Measurements from ENCODE around the gene TBC1D22A.

TBC1D22A gene

GRCh38 chr22:46997311-46997970 lies 235.0 kb downstream of the TBC1D22A start:
- TF ChIP-seq, protein P1, sequence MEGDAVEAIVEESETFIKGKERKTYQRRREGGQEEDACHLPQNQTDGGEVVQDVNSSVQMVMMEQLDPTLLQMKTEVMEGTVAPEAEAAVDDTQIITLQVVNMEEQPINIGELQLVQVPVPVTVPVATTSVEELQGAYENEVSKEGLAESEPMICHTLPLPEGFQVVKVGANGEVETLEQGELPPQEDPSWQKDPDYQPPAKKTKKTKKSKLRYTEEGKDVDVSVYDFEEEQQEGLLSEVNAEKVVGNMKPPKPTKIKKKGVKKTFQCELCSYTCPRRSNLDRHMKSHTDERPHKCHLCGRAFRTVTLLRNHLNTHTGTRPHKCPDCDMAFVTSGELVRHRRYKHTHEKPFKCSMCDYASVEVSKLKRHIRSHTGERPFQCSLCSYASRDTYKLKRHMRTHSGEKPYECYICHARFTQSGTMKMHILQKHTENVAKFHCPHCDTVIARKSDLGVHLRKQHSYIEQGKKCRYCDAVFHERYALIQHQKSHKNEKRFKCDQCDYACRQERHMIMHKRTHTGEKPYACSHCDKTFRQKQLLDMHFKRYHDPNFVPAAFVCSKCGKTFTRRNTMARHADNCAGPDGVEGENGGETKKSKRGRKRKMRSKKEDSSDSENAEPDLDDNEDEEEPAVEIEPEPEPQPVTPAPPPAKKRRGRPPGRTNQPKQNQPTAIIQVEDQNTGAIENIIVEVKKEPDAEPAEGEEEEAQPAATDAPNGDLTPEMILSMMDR (IDR thresholded peaks at IDR 0.05; ENCODE audit: poor library complexity, severe bottlenecking), result no peak
- ATAC-seq (ENCODE audit: low read depth) (no peak), DNase-seq (ENCODE audit: low spot score) (no peak)
- no peaks in the 10 kb centered on the region for H3K36me3 ChIP-seq (ENCODE audit: low read depth)
- no peaks in the 10 kb centered on the region for H3K9me3 ChIP-seq (ENCODE audit: severe bottlenecking)
- no peak overlapping the region for H3K27ac ChIP-seq (ENCODE audit: poor library complexity, severe bottlenecking)
- no peaks in the 10 kb centered on the region for H3K4me1 ChIP-seq (ENCODE audit: insufficient read depth, poor library complexity, severe bottlenecking)
- no peak overlapping the region for H3K4me3 ChIP-seq (ENCODE audit: severe bottlenecking)
- H3K27me3 ChIP-seq (ENCODE audit: insufficient read depth, poor library complexity, severe bottlenecking), result no peaks in the 10 kb centered on the region

DNA sequence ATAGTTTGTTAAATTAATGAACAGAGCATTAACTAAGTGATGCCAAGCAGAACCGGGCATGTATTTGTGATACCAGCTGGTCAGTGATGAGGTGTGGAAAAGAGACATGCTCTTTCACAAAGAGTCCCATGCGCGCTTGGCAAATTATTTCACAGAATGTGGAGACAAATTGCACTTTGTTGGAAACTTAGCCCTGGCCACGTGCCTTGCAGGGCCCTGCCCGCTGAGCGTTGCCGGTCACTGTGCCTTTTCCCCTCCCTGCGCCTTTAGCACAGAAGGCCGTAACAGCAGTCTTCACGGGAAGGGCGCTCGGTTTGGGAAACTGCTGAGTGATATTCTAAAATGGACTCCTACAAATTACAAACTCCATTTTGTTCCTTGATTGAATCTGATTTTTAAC lies 235.9 kb downstream of the TBC1D22A start:
- no peaks in the 10 kb centered on the region for H3K36me3 ChIP-seq (ENCODE audit: low read depth)
- TF ChIP-seq, protein P1 (IDR thresholded peaks at IDR 0.05; ENCODE audit: poor library complexity, severe bottlenecking), result no peak
- H3K4me3 ChIP-seq (ENCODE audit: severe bottlenecking), result no peak overlapping the region
- no peak for ATAC-seq (ENCODE audit: low read depth)
- no peaks in the 10 kb centered on the region for H3K9me3 ChIP-seq (ENCODE audit: severe bottlenecking)
- H3K4me1 ChIP-seq (ENCODE audit: insufficient read depth, poor library complexity, severe bottlenecking), result no peaks in the 10 kb centered on the region
- no peak overlapping the region for H3K27ac ChIP-seq (ENCODE audit: poor library complexity, severe bottlenecking)
- no peak for DNase-seq (ENCODE audit: low spot score)
- no peaks in the 10 kb centered on the region for H3K27me3 ChIP-seq (ENCODE audit: insufficient read depth, poor library complexity, severe bottlenecking)

- DNase-seq (ENCODE audit: low spot score) (no peak), ATAC-seq (ENCODE audit: low read depth) (no peak)
- Histone ChIP-seq H3K4me1 (ENCODE audit: insufficient read depth, poor library complexity, severe bottlenecking) (no peaks in the 10 kb centered on the region), H3K27ac (ENCODE audit: poor library complexity, severe bottlenecking) (no peak overlapping the region), H3K36me3 (ENCODE audit: low read depth) (no peaks in the 10 kb centered on the region), H3K9me3 (ENCODE audit: severe bottlenecking) (no peaks in the 10 kb centered on the region), H3K4me3 (ENCODE audit: severe bottlenecking) (no peak overlapping the region), H3K27me3 (ENCODE audit: insufficient read depth, poor library complexity, severe bottlenecking) (no peaks in the 10 kb centered on the region)
- TF ChIP-seq, protein P1 (IDR thresholded peaks at IDR 0.05; ENCODE audit: poor library complexity, severe bottlenecking), result no peak
Measured at GRCh38 chr22:47000256-47000655, 237.8 kb downstream of the TBC1D22A start.

GRCh38 chr22:47000888-47001287 lies 238.4 kb downstream of the TBC1D22A start:
- no peak for DNase-seq (ENCODE audit: low spot score)
- Histone ChIP-seq H3K36me3 (ENCODE audit: low read depth) (no peaks in the 10 kb centered on the region), H3K4me3 (ENCODE audit: severe bottlenecking) (no peak overlapping the region), H3K27me3 (ENCODE audit: insufficient read depth, poor library complexity, severe bottlenecking) (no peaks in the 10 kb centered on the region), H3K4me1 (ENCODE audit: insufficient read depth, poor library complexity, severe bottlenecking) (no peaks in the 10 kb centered on the region), H3K27ac (ENCODE audit: poor library complexity, severe bottlenecking) (no peak overlapping the region), H3K9me3 (ENCODE audit: severe bottlenecking) (no peaks in the 10 kb centered on the region)
- no peak for ATAC-seq (ENCODE audit: low read depth)
- TF ChIP-seq, protein P1 (IDR thresholded peaks at IDR 0.05; ENCODE audit: poor library complexity, severe bottlenecking), result no peak

DNA sequence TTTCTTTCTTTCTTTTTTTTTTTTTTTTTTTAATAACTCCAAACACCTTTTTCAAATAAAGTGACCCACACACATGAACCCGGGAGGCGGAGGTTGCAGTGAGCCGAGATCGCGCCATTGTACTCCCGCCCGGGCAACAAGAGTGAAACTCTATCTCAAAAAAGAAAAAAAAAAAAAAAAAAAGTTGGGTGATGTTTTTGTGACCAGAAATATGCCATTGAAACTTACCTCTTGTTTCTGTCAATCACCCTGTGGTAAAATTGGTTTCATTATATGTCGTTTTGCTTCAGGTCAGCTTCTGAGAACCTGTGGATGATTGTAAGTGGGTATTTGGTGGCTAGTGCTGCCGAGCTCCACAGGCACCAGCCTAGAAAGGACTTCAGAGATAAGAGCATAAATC lies 238.8 kb downstream of the TBC1D22A start:
- no peak overlapping the region for H3K27ac ChIP-seq (ENCODE audit: poor library complexity, severe bottlenecking)
- no peaks in the 10 kb centered on the region for H3K4me1 ChIP-seq (ENCODE audit: insufficient read depth, poor library complexity, severe bottlenecking)
- no peak for DNase-seq (ENCODE audit: low spot score)
- no peak for ATAC-seq (ENCODE audit: low read depth)
- H3K36me3 ChIP-seq (ENCODE audit: low read depth), result no peaks in the 10 kb centered on the region
- no peaks in the 10 kb centered on the region for H3K9me3 ChIP-seq (ENCODE audit: severe bottlenecking)
- H3K27me3 ChIP-seq (ENCODE audit: insufficient read depth, poor library complexity, severe bottlenecking), result no peaks in the 10 kb centered on the region
- no peak overlapping the region for H3K4me3 ChIP-seq (ENCODE audit: severe bottlenecking)
- TF ChIP-seq, protein P1 (IDR thresholded peaks at IDR 0.05; ENCODE audit: poor library complexity, severe bottlenecking), result no peak

All from RWPE2 (cell line).